Neural progenitor cell (in vitro differentiated cells): ENCODE results near the gene LRRC46. TPM values are rescaled to one million over a fixed set of nuclear protein-coding genes. Genes with fewer than 3 reads are reported as not detected.

ENCODE experiments used
- DNase-seq: peaks from one replicate; pipeline ENCODE4 v3.0.0-alpha.2; 2016; ENCODE audit warnings: low spot score
- H2AFZ ChIP-seq: fragments of 200-600 bp; sonication (generic); replicated peaks from 2 replicates; pipeline ENCODE4 v1.6.1; 2016; ENCODE audit warnings: antibody characterized with exemption
- H3F3A ChIP-seq: fragments of 200-600 bp; sonication (generic); 2 replicates; pipeline ENCODE4 v1.6.1; 2016; ENCODE audit warnings: antibody characterized with exemption, low read depth
- H3K27ac ChIP-seq: fragments of 200-600 bp; sonication (generic); 2 replicates; pipeline ENCODE4 v1.5.1; 2016; ENCODE audit warnings: mild to moderate bottlenecking
- H3K27me3 ChIP-seq: fragments of 200-600 bp; sonication (generic); 2 replicates; pipeline ENCODE4 v1.6.1; 2016; ENCODE audit warnings: mild to moderate bottlenecking, moderate library complexity
- H3K36me3 ChIP-seq: fragments of 200-600 bp; sonication (generic); 2 replicates; pipeline ENCODE4 v1.5.1; 2016
- H3K4me1 ChIP-seq: fragments of 200-600 bp; sonication (generic); 2 replicates; pipeline ENCODE4 v1.6.1; 2016; ENCODE audit warnings: mixed run types
- H3K4me2 ChIP-seq: fragments of 200-600 bp; sonication (generic); 2 replicates; pipeline ENCODE4 v1.6.1; 2016
- H3K4me3 ChIP-seq: fragments of 200-600 bp; sonication (generic); 2 replicates; pipeline ENCODE4 v1.5.1; 2016
- H3K79me2 ChIP-seq: fragments of 200-600 bp; sonication (generic); 2 replicates; pipeline ENCODE4 v1.6.1; 2016; ENCODE audit warnings: low read depth
- H3K9ac ChIP-seq: fragments of 200-600 bp; sonication (generic); 2 replicates; pipeline ENCODE4 v1.6.1; 2016
- H3K9me3 ChIP-seq: fragments of 200-600 bp; sonication (generic); 2 replicates; pipeline ENCODE4 v1.5.1; 2016; ENCODE audit warnings: low read depth
- H4K20me1 ChIP-seq: fragments of 200-600 bp; sonication (generic); 2 replicates; pipeline ENCODE4 v1.6.1; 2016; ENCODE audit warnings: low read depth
- H3K27ac Mint-ChIP-seq: 3 replicates; pipeline ENCODE4 v1.8.0; 2021; ENCODE audit warnings: mixed read lengths
- H3K27me3 Mint-ChIP-seq: 2 replicates; pipeline ENCODE4 v1.8.0; 2022; ENCODE audit warnings: low read depth, mild to moderate bottlenecking, inconsistent platforms, moderate library complexity, mixed read lengths; ENCODE audit not compliant: insufficient read depth
- H3K36me3 Mint-ChIP-seq: 3 replicates; pipeline ENCODE4 v1.8.0; 2021; ENCODE audit warnings: mixed read lengths
- H3K4me1 Mint-ChIP-seq: 3 replicates; pipeline ENCODE4 v1.8.0; 2021; ENCODE audit warnings: mixed read lengths
- H3K4me3 Mint-ChIP-seq: 3 replicates; pipeline ENCODE4 v1.8.0; 2021; ENCODE audit warnings: mild to moderate bottlenecking, moderate library complexity, mixed read lengths
- H3K9me3 Mint-ChIP-seq: 3 replicates; pipeline ENCODE4 v1.8.0; 2020; ENCODE audit warnings: mixed read lengths
- EZH2 ChIP-seq: fragments of 200-600 bp; sonication (generic); IDR thresholded peaks from 2 replicates; pipeline ENCODE4 v1.6.1; 2017; ENCODE audit warnings: antibody characterized with exemption, mild to moderate bottlenecking, moderate library complexity
- EZH2phosphoT487 ChIP-seq: fragments of 200-600 bp; sonication (generic); IDR thresholded peaks from 2 replicates; pipeline ENCODE4 v1.6.1; 2017; ENCODE audit warnings: antibody characterized with exemption
- total RNA-seq: library from RNA; depleted of rRNA; stranded (reverse); fragments of >200 nt; gene quantifications from 2 replicates; pipeline ENCODE4 v1.2.3, GENCODE V29; 2015; ENCODE audit warnings: low replicate concordance
- TF ChIP-seq, protein P1 (sequence below): fragments of 200-600 bp; sonication (generic); IDR thresholded peaks from 2 replicates; pipeline ENCODE4 v1.5.1; 2017; ENCODE audit warnings: antibody characterized with exemption, mild to moderate bottlenecking

The LRRC46 gene
- total RNA-seq, 1 donor from 2014 or later, result 0.06 TPM

DNA sequence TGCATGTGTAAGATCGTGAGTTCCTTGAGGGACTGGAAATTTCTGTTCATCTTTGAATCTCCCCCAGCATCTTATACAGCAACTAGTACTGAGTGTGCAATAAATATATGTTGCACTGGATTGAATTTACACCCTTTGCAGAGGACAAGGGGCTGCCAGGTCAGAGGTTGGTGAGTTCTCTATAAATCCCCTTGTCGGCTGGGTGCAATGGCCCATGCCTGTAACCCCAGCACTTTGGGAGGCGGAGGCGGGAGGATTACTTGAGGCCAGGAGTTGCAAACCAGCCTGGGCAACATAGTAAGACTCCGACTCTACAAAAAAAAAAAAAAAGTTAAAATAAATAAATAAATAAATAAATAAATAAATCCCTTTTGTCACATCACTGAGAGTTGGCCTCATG lies 28.9 kb downstream of the LRRC46 start:
- no peak overlapping the region for H3K4me3 Mint-ChIP-seq
- H3K4me3 ChIP-seq, result no peak overlapping the region
- no peak overlapping the region for H3K27ac Mint-ChIP-seq
- H3K9me3 ChIP-seq, result no peaks in the 10 kb centered on the region
- H3K36me3 Mint-ChIP-seq, result no peaks in the 10 kb centered on the region
- peaks cover 44% of the 10 kb centered on the region for H3K27me3 ChIP-seq
- no peak for TF ChIP-seq EZH2phosphoT487
- TF ChIP-seq EZH2, result no peak
- TF ChIP-seq, protein P1, sequence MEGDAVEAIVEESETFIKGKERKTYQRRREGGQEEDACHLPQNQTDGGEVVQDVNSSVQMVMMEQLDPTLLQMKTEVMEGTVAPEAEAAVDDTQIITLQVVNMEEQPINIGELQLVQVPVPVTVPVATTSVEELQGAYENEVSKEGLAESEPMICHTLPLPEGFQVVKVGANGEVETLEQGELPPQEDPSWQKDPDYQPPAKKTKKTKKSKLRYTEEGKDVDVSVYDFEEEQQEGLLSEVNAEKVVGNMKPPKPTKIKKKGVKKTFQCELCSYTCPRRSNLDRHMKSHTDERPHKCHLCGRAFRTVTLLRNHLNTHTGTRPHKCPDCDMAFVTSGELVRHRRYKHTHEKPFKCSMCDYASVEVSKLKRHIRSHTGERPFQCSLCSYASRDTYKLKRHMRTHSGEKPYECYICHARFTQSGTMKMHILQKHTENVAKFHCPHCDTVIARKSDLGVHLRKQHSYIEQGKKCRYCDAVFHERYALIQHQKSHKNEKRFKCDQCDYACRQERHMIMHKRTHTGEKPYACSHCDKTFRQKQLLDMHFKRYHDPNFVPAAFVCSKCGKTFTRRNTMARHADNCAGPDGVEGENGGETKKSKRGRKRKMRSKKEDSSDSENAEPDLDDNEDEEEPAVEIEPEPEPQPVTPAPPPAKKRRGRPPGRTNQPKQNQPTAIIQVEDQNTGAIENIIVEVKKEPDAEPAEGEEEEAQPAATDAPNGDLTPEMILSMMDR, result no peak
- no peaks in the 10 kb centered on the region for H3F3A ChIP-seq
- no peaks in the 10 kb centered on the region for H3K9me3 Mint-ChIP-seq
- peaks cover 5% of the 10 kb centered on the region for H3K4me1 ChIP-seq
- H3K4me2 ChIP-seq, result no peak overlapping the region
- no peak overlapping the region for H3K27ac ChIP-seq
- H3K4me1 Mint-ChIP-seq, result no peaks in the 10 kb centered on the region
- no peak overlapping the region for H3K9ac ChIP-seq
- H2AFZ ChIP-seq, result no peak overlapping the region
- H3K27me3 Mint-ChIP-seq, result peaks cover 27% of the 10 kb centered on the region
- no peaks in the 10 kb centered on the region for H4K20me1 ChIP-seq
- H3K36me3 ChIP-seq, result no peaks in the 10 kb centered on the region
- no peak for DNase-seq
- no peaks in the 10 kb centered on the region for H3K79me2 ChIP-seq

DNA sequence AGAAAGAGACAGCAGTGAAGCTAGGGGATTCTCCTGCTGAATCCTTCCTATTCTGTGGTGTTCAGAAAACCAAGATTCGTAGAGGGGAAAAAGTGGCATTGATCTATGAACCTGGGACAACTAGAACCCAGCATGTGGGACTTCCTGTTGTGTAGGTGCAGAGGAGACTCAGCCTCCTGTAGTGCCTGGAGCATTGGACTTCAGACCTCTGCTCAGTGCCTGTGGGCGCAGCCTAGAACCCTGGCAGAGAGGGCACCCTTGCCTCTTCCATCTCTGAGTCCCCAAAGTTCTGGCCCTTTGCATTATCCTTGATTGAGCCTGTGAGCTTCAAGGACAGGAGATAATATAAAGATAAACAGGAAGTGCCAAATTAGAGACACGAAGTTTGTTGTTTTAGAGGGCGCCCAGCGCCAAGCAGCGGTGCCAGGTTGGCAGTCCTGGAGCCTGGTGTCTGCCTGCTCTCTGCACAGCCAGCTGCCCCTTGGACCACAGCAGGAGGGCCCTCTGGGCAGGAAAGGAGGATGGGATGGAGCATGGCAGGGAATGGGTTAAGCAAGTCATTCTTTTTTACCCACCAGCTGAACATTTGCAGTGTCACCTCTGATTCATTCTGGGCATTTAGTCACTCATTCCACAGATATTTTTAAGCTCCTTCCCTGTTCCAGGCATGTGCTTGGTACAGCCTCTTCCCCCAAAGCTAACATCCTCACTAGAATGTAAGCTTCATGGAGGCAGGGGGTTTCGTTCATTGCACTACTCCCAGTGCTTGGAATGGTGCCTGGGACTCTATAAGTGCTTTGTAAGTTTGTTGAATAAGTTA lies 31.4 kb downstream of the LRRC46 start:
- Histone ChIP-seq H3K4me1 (peaks cover 5% of the 10 kb centered on the region), H3K4me3 (no peak overlapping the region), H3K27me3 (peaks cover 22% of the 10 kb centered on the region), H2AFZ (no peak overlapping the region), H3K9me3 (no peaks in the 10 kb centered on the region), H3K4me2 (no peak overlapping the region), H3K79me2 (no peaks in the 10 kb centered on the region), H3K36me3 (no peaks in the 10 kb centered on the region), H3F3A (no peaks in the 10 kb centered on the region), H4K20me1 (no peaks in the 10 kb centered on the region), H3K9ac (no peak overlapping the region), H3K27ac (no peak overlapping the region)
- H3K27ac Mint-ChIP-seq, result no peak overlapping the region
- no peaks in the 10 kb centered on the region for H3K9me3 Mint-ChIP-seq
- peaks cover 29% of the 10 kb centered on the region for H3K27me3 Mint-ChIP-seq
- H3K4me3 Mint-ChIP-seq, result no peak overlapping the region
- TF ChIP-seq EZH2 (no peak), EZH2phosphoT487 (no peak)
- TF ChIP-seq, protein P1, result no peak
- no peak for DNase-seq
- H3K4me1 Mint-ChIP-seq, result no peaks in the 10 kb centered on the region
- no peaks in the 10 kb centered on the region for H3K36me3 Mint-ChIP-seq

DNA sequence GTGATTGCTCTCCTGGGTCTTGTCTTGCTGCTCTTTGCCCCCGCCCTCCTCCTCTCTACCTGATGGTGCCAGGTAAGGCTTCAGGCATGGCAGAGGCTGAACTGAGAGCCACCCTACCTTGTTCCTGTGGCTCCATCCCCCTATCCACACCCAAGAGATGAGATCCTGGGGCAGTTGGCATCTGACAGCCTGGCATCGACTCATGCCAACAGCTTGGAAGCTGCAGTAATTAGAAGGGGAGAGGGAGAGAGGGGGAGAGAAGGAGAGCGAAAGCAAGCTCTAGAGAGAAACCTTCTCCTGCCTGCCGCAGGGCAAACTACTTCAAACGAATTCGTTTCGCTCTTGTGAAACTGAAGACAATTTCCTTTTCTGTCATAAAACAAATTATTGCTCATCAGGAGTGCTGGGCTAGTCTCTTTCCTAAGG lies 33.3 kb downstream of the LRRC46 start:
- DNase-seq, result no peak
- H3K27ac Mint-ChIP-seq, result no peak overlapping the region
- Histone ChIP-seq H3K9ac (no peak overlapping the region), H3F3A (peaks cover 1% of the 10 kb centered on the region), H3K9me3 (no peaks in the 10 kb centered on the region), H3K4me3 (no peak overlapping the region), H3K79me2 (no peaks in the 10 kb centered on the region), H4K20me1 (no peaks in the 10 kb centered on the region), H3K27ac (no peak overlapping the region), H3K36me3 (no peaks in the 10 kb centered on the region), H2AFZ (no peak overlapping the region), H3K27me3 (peaks cover 15% of the 10 kb centered on the region), H3K4me1 (peaks cover 8% of the 10 kb centered on the region), H3K4me2 (no peak overlapping the region)
- peaks cover 17% of the 10 kb centered on the region for H3K27me3 Mint-ChIP-seq
- H3K4me3 Mint-ChIP-seq, result no peak overlapping the region
- no peak for TF ChIP-seq EZH2
- TF ChIP-seq, protein P1, result no peak
- TF ChIP-seq EZH2phosphoT487, result no peak
- H3K36me3 Mint-ChIP-seq, result no peaks in the 10 kb centered on the region
- peaks cover 6% of the 10 kb centered on the region for H3K4me1 Mint-ChIP-seq
- H3K9me3 Mint-ChIP-seq, result no peaks in the 10 kb centered on the region
